ENCODE data around the gene SLAMF1.
"Not testable (repeated sequence)": the region's sequence is repeated elsewhere in the genome, so short reads cannot be mapped to it uniquely, and the experiment has no call there.

DNA sequence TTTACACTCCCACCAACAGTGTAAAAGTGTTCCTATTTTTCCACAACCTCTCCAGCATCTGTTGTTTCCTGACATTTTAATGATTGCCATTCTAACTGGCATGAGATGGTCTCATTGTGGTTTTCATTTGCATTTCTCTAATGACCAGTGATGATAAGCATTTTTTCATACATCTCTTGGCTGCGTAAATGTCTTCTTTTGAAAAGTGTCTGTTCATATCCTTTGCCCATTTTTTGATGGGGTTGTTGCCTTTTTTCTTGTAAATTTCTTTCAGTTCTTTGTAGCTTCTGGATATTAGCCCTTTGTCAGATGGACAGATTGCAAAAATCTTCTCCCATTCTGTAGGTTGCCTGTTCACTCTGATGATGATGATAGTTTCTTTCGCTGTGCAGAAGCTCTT lies 63.9 kb downstream of the SLAMF1 start:
- TF ChIP-seq CTCF, POLR2A (IDR thresholded peaks at IDR 0.05): not testable (repeated sequence)
